H9 (cell line): ENCODE data around the gene USP4. TPM values are rescaled to one million over a fixed set of nuclear protein-coding genes. Genes with fewer than 3 reads are reported as not detected.

ENCODE experiments used
- DNase-seq: peaks from one replicate; pipeline ENCODE4 v3.0.0-alpha.2; 2017
- H2AFZ ChIP-seq: one replicate; pipeline ENCODE4 v1.6.1; 2013; ENCODE audit warnings: mild to moderate bottlenecking, low read length, control low read depth, moderate library complexity
- H2AK5ac ChIP-seq: 2 replicates; pipeline ENCODE4 v1.6.1; 2013; ENCODE audit warnings: low read length, control low read depth, mixed read lengths; ENCODE audit not compliant: insufficient read length
- H2BK120ac ChIP-seq: one replicate; pipeline ENCODE4 v1.6.1; 2013; ENCODE audit warnings: low read depth, mild to moderate bottlenecking, low read length, control low read depth, inconsistent platforms; ENCODE audit not compliant: poor library complexity, severe bottlenecking
- H2BK12ac ChIP-seq: 2 replicates; pipeline ENCODE4 v1.6.1; 2013; ENCODE audit warnings: low read length, control low read depth, mixed read lengths, low read depth; ENCODE audit not compliant: insufficient read length
- H2BK15ac ChIP-seq: 2 replicates; pipeline ENCODE4 v1.6.1; 2013; ENCODE audit warnings: low read depth, low read length, control low read depth
- H2BK20ac ChIP-seq: one replicate; pipeline ENCODE4 v1.6.1; 2013; ENCODE audit warnings: low read depth, mild to moderate bottlenecking, low read length, control low read depth, inconsistent platforms; ENCODE audit not compliant: poor library complexity, severe bottlenecking
- H2BK5ac ChIP-seq: 2 replicates; pipeline ENCODE4 v1.6.1; 2013; ENCODE audit warnings: low read length, control low read depth, mixed read lengths; ENCODE audit not compliant: insufficient read length
- H3K14ac ChIP-seq: 2 replicates; pipeline ENCODE4 v1.6.1; 2013; ENCODE audit warnings: low read length, control low read depth; ENCODE audit not compliant: insufficient read depth
- H3K18ac ChIP-seq: 2 replicates; pipeline ENCODE4 v1.6.1; 2013; ENCODE audit warnings: low read depth, mild to moderate bottlenecking, mixed read lengths, low read length, control low read depth; ENCODE audit not compliant: insufficient read length
- H3K23ac ChIP-seq: 2 replicates; pipeline ENCODE4 v1.6.1; 2013; ENCODE audit warnings: low read length, control low read depth, mixed read lengths, low read depth; ENCODE audit not compliant: insufficient read length
- H3K23me2 ChIP-seq: 2 replicates; pipeline ENCODE4 v1.6.1; 2013; ENCODE audit warnings: low read depth, mild to moderate bottlenecking, mixed read lengths, low read length, control low read depth; ENCODE audit not compliant: insufficient read length, poor library complexity, severe bottlenecking
- H3K27ac ChIP-seq: 2 replicates; pipeline ENCODE4 v1.5.1; 2013; ENCODE audit warnings: low read length, control low read depth, mixed read lengths, low read depth; ENCODE audit not compliant: insufficient read length
- H3K27me3 ChIP-seq: 2 replicates; pipeline ENCODE4 v1.6.1; 2013; ENCODE audit warnings: low read length, control low read depth, inconsistent platforms; ENCODE audit not compliant: insufficient read depth
- H3K4ac ChIP-seq: 2 replicates; pipeline ENCODE4 v1.6.1; 2013; ENCODE audit warnings: low read depth, mild to moderate bottlenecking, control low read depth, inconsistent platforms, low read length, moderate library complexity
- H3K4me1 ChIP-seq: 2 replicates; pipeline ENCODE4 v1.6.1; 2013; ENCODE audit warnings: low read length, control low read depth, inconsistent platforms; ENCODE audit not compliant: insufficient read depth
- H3K4me2 ChIP-seq: 2 replicates; pipeline ENCODE4 v1.6.1; 2013; ENCODE audit warnings: low read length, control low read depth, mixed read lengths; ENCODE audit not compliant: insufficient read length, insufficient read depth
- H3K56ac ChIP-seq: 2 replicates; pipeline ENCODE4 v1.6.1; 2013; ENCODE audit warnings: low read depth, mild to moderate bottlenecking, mixed read lengths, low read length, control low read depth; ENCODE audit not compliant: insufficient read length
- H3K79me1 ChIP-seq: 2 replicates; pipeline ENCODE4 v1.6.1; 2013; ENCODE audit warnings: low read depth, mild to moderate bottlenecking, moderate library complexity, low read length, control low read depth, inconsistent platforms; ENCODE audit not compliant: insufficient read depth, poor library complexity, severe bottlenecking
- H3K79me2 ChIP-seq: 2 replicates; pipeline ENCODE4 v1.6.1; 2013; ENCODE audit warnings: low read length, control low read depth, inconsistent platforms; ENCODE audit not compliant: insufficient read depth
- H3K9ac ChIP-seq: 2 replicates; pipeline ENCODE4 v1.6.1; 2013; ENCODE audit warnings: low read length, control low read depth, mixed read lengths; ENCODE audit not compliant: insufficient read length; ENCODE audit errors: extremely low read depth
- H3K9me3 ChIP-seq: one replicate; pipeline ENCODE4 v1.6.1; 2013; ENCODE audit warnings: low read depth, low read length, inconsistent platforms; ENCODE audit not compliant: control insufficient read depth
- H3T11ph ChIP-seq: one replicate; pipeline ENCODE4 v1.6.1; 2013; ENCODE audit warnings: mild to moderate bottlenecking, low read length, control low read depth, inconsistent platforms
- H4K20me1 ChIP-seq: one replicate; pipeline ENCODE4 v1.6.1; 2013; ENCODE audit not compliant: control insufficient read depth, insufficient read length, insufficient read depth
- H4K5ac ChIP-seq: 2 replicates; pipeline ENCODE4 v1.6.1; 2013; ENCODE audit warnings: low read depth, mild to moderate bottlenecking, mixed read lengths, low read length, control low read depth; ENCODE audit not compliant: insufficient read length
- H4K8ac ChIP-seq: replicated peaks from 2 replicates; pipeline ENCODE4 v1.6.1; 2013; ENCODE audit warnings: low read length, control low read depth, mixed read lengths, low read depth; ENCODE audit not compliant: insufficient read length
- H4K91ac ChIP-seq: 2 replicates; pipeline ENCODE4 v1.6.1; 2013; ENCODE audit warnings: low read depth, mild to moderate bottlenecking, moderate library complexity, mixed read lengths, low read length, control low read depth; ENCODE audit not compliant: insufficient read length
- H3K27ac Mint-ChIP-seq, 3 experiments: 2 replicates in 2 of 3; 3 replicates in 1 of 3; pipeline ENCODE4 v1.8.0; 2020 to 2021; ENCODE audit warnings: mixed read lengths in 3 of 3, mild to moderate bottlenecking in 1 of 3, moderate library complexity in 1 of 3
- H3K27me3 Mint-ChIP-seq: 2 replicates; pipeline ENCODE4 v1.8.0; 2021; ENCODE audit warnings: low read depth, mild to moderate bottlenecking, moderate library complexity, mixed read lengths
- H3K36me3 Mint-ChIP-seq, 3 experiments: 2 replicates in 2 of 3; 3 replicates in 1 of 3; pipeline ENCODE4 v1.8.0; 2020 to 2021; ENCODE audit warnings: low read depth in 3 of 3, mixed read lengths in 3 of 3; ENCODE audit not compliant: insufficient read depth in 1 of 3
- H3K4me1 Mint-ChIP-seq, 2 experiments: 2 replicates each; pipeline ENCODE4 v1.8.0; 2020; ENCODE audit warnings: mixed read lengths in 2 of 2
- H3K4me3 Mint-ChIP-seq, 2 experiments: 2 replicates in 1 of 2; 3 replicates in 1 of 2; pipeline ENCODE4 v1.8.0; 2020 to 2021; ENCODE audit warnings: mild to moderate bottlenecking in 2 of 2, mixed read lengths in 2 of 2, moderate library complexity in 1 of 2
- H3K9me3 Mint-ChIP-seq, 2 experiments: 2 replicates in 1 of 2; 3 replicates in 1 of 2; pipeline ENCODE4 v1.8.0; 2020; ENCODE audit warnings: mild to moderate bottlenecking in 2 of 2, mixed read lengths in 2 of 2, moderate library complexity in 1 of 2
- CTCF ChIP-seq: fragments of 200-600 bp; sonication (generic); conservative IDR thresholded peaks from 3 replicates; pipeline ENCODE4 v1.8.0; 2021; ENCODE audit warnings: antibody characterized with exemption, mild to moderate bottlenecking
- WGBS: extraction: QIAGEN DNeasy Blood & Tissue Kit; methylation state at CpG from one replicate; pipeline ENCODE4 v1.1.7; 2013; ENCODE audit warnings: missing lambda C conversion rate, low lambda C conversion rate, mixed read lengths; ENCODE audit not compliant: insufficient read length; ENCODE audit errors: extremely low coverage; 5-methylcytosine and 5-hydroxymethylcytosine counted together
- total RNA-seq: library from RNA; stranded (reverse); gene quantifications from 2 replicates; pipeline ENCODE4 v1.2.1, GENCODE V29; 2021

The USP4 gene
- total RNA-seq, 1 experiment from 2014 or later, result 36.1 TPM

- H4K8ac ChIP-seq, result no peak overlapping the region
- Mint-ChIP-seq H3K36me3 (peaks cover 28 to 75% (median 58%) of the 10 kb centered on the region in 3 experiments), H3K27ac (no peak overlapping the region), H3K9me3 (no peaks in the 10 kb centered on the region; a peak in 1 of 5 replicates), H3K4me3 (no peak overlapping the region), H3K27me3 (no peaks in the 10 kb centered on the region), H3K4me1 (no peaks in the 10 kb centered on the region)
- no peak overlapping the region for H3K14ac ChIP-seq
- H3K23me2 ChIP-seq, result no peaks in the 10 kb centered on the region
- no peak overlapping the region for H2BK20ac ChIP-seq
- H3K18ac ChIP-seq, result no peak overlapping the region
- no peaks in the 10 kb centered on the region for H3K9me3 ChIP-seq
- no peak overlapping the region for H3K23ac ChIP-seq
- no peak overlapping the region for H3K4ac ChIP-seq
- no peak overlapping the region for H2BK12ac ChIP-seq
- no peak overlapping the region for H2AFZ ChIP-seq
- no peak overlapping the region for H2BK15ac ChIP-seq
- H2BK5ac ChIP-seq, result no peak overlapping the region
- no peak overlapping the region for H3K9ac ChIP-seq
- H3K56ac ChIP-seq, result no peak overlapping the region
- no peak for TF ChIP-seq CTCF
- H4K5ac ChIP-seq, result no peak overlapping the region
- H3K4me2 ChIP-seq, result no peak overlapping the region
- WGBS, result no CpG with 5 or more reads among the region's 8 CpGs
- no peaks in the 10 kb centered on the region for H3K79me2 ChIP-seq
- H4K20me1 ChIP-seq, result no peaks in the 10 kb centered on the region
- no peak overlapping the region for H3T11ph ChIP-seq
- no peak overlapping the region for H4K91ac ChIP-seq
- H3K79me1 ChIP-seq, result no peaks in the 10 kb centered on the region
- H2AK5ac ChIP-seq, result no peak overlapping the region
- no peak for DNase-seq
- H3K27me3 ChIP-seq, result no peaks in the 10 kb centered on the region
- H2BK120ac ChIP-seq, result no peak overlapping the region
- no peaks in the 10 kb centered on the region for H3K4me1 ChIP-seq
- H3K27ac ChIP-seq, result no peak overlapping the region
Observed at GRCh38 chr3:49294343-49294742, 45.5 kb downstream of the USP4 start.
